Panc1 (cell line): ENCODE measurements around the gene SLC9C1. TPM values are rescaled to one million over a fixed set of nuclear protein-coding genes. Genes with fewer than 3 reads are reported as not detected.

Experiments
- ATAC-seq: fragments of 200-7000 bp; cut with Tn5 transposase; 2 replicates; pipeline ENCODE4 v1.9.1; 2020; ENCODE audit warnings: mild to moderate bottlenecking, moderate library complexity
- BruUV-seq: library from RNA; stranded (reverse); fragments of 400-500 nt; replicated peaks from 2 replicates; lab custom pipeline; 2021; lab: Mats Ljungman, UMichigan
- CTCF ChIA-PET: fragments of 300-600 bp; sonication (Branson Sonifier 250); formaldehyde crosslinking; loops from one replicate; lab custom pipeline; 2022; ENCODE audit warnings: antibody characterized with exemption; lab: Charles Lee
- POLR2A ChIA-PET: fragments of 300-600 bp; sonication (Branson Sonifier 250); formaldehyde crosslinking; loops from one replicate; lab custom pipeline; 2022; ENCODE audit warnings: antibody characterized with exemption; lab: Charles Lee
- DNase-seq: peaks from one replicate; pipeline ENCODE4 v3.0.0-alpha.2; 2010; ENCODE audit warnings: low read depth, low spot score
- H3K27ac ChIP-seq: 2 replicates; pipeline ENCODE4 v1.5.1; 2011; ENCODE audit warnings: mild to moderate bottlenecking, low read length, inconsistent platforms
- H3K27me3 ChIP-seq: fragments of 200-500 bp; sonication (Bioruptor generic); 2 replicates; pipeline ENCODE4 v1.6.0; 2014; ENCODE audit warnings: low read length, inconsistent platforms; ENCODE audit not compliant: control insufficient read depth, insufficient read depth
- H3K36me3 ChIP-seq: fragments of 200-500 bp; sonication (Bioruptor generic); 2 replicates; pipeline ENCODE4 v1.5.1; 2014; ENCODE audit warnings: inconsistent platforms, mild to moderate bottlenecking, low read length, moderate library complexity; ENCODE audit not compliant: control insufficient read depth, insufficient read depth
- H3K4me1 ChIP-seq: 2 replicates; pipeline ENCODE4 v1.5.1; 2011; ENCODE audit warnings: inconsistent platforms, mild to moderate bottlenecking, low read length, moderate library complexity; ENCODE audit not compliant: control insufficient read depth, insufficient read depth
- H3K4me3 ChIP-seq, 2 experiments: 2 replicates each; pipeline ENCODE4 v1.5.1; 2011 to 2012; ENCODE audit warnings: low read depth in 2 of 2, low read length in 2 of 2, mild to moderate bottlenecking in 2 of 2, inconsistent platforms in 1 of 2, moderate library complexity in 1 of 2
- H3K9me3 ChIP-seq: fragments of 200-500 bp; sonication (Bioruptor generic); 2 replicates; pipeline ENCODE4 v1.5.1; 2014; ENCODE audit warnings: low read depth, mild to moderate bottlenecking, inconsistent platforms, low read length, moderate library complexity; ENCODE audit not compliant: control insufficient read depth, insufficient read depth
- POLR2AphosphoS5 ChIP-seq: IDR thresholded peaks from 2 replicates; pipeline ENCODE4 v1.6.1; 2012; ENCODE audit warnings: mild to moderate bottlenecking, low read depth, low read length, moderate library complexity
- SIN3A ChIP-seq: IDR thresholded peaks from 2 replicates; pipeline ENCODE4 v1.6.1; 2012; ENCODE audit warnings: low read depth, mild to moderate bottlenecking, low read length, moderate library complexity, borderline replicate concordance; ENCODE audit not compliant: insufficient read depth
- TCF7L2 ChIP-seq: IDR thresholded peaks from 2 replicates; pipeline ENCODE4 v1.6.1; 2011; ENCODE audit warnings: mild to moderate bottlenecking, low read depth, low read length, inconsistent platforms
- in situ Hi-C: cut with HindIII; loops from 2 replicates; pipeline ENCODE4 v1.10.0; 2016; ENCODE audit warnings: low sequenced_read_pairs, low pct_unique_long_range_greater_than_20kb
- intact Hi-C: fragments of 100-400 bp; cut with micrococcal nuclease; formaldehyde crosslinking; loops from one replicate; pipeline ENCODE4 v1.10.0; 2022; ENCODE audit not compliant: unreplicated experiment
- total RNA-seq: library from RNA; stranded (reverse); gene quantifications from one replicate; pipeline ENCODE4 v1.2.1, GENCODE V29; 2021; ENCODE audit not compliant: unreplicated experiment
- TF ChIP-seq, protein P1 (sequence below), 2 experiments: IDR thresholded peaks; 2 replicates each; pipeline ENCODE4 v1.6.1; 2011 to 2012; ENCODE audit warnings: low read depth in 2 of 2, control low read depth in 1 of 2, low read length in 1 of 2, mild to moderate bottlenecking in 1 of 2, moderate library complexity in 1 of 2; ENCODE audit not compliant: insufficient read depth in 1 of 2
- TF ChIP-seq, protein P2 (sequence below): fragments of 450-650 bp; IDR thresholded peaks from 2 replicates; pipeline ENCODE4 v1.5.1; 2017; ENCODE audit warnings: mild to moderate bottlenecking

SLC9C1 gene
- total RNA-seq, 1 experiment from 2014 or later, result not detected

DNA sequence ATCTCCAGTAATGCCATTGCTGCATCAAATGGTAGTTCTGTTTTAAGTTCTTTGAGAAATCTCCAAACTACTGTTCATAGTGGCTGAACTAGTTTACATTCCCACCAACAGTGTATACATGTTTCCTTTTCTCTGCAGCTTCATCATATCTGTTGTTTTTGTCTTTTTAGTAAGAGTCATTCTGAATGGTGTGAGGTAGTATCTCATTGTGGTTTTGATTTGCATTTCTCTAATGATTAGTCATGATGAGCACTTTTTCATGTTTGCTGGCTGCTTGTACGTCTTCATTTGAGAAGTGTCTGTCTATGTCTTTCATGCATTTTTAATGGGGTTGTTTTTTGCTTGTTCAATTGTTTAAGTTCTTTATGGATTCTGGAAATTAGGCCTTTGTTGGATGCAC, 150.8 kb downstream of the SLC9C1 start:
- POLR2A ChIA-PET, result no interaction called here
- intact Hi-C loops, result no loop called here
- no peak overlapping the region for H3K4me3 ChIP-seq
- H3K27ac ChIP-seq, result no peak overlapping the region
- ATAC-seq (no peak), DNase-seq (no peak)
- CTCF ChIA-PET, result no interaction called here
- BruUV-seq, result no TSS peak
- H3K36me3 ChIP-seq, result no peaks in the 10 kb centered on the region
- TF ChIP-seq TCF7L2, result no peak
- TF ChIP-seq, protein P1, sequence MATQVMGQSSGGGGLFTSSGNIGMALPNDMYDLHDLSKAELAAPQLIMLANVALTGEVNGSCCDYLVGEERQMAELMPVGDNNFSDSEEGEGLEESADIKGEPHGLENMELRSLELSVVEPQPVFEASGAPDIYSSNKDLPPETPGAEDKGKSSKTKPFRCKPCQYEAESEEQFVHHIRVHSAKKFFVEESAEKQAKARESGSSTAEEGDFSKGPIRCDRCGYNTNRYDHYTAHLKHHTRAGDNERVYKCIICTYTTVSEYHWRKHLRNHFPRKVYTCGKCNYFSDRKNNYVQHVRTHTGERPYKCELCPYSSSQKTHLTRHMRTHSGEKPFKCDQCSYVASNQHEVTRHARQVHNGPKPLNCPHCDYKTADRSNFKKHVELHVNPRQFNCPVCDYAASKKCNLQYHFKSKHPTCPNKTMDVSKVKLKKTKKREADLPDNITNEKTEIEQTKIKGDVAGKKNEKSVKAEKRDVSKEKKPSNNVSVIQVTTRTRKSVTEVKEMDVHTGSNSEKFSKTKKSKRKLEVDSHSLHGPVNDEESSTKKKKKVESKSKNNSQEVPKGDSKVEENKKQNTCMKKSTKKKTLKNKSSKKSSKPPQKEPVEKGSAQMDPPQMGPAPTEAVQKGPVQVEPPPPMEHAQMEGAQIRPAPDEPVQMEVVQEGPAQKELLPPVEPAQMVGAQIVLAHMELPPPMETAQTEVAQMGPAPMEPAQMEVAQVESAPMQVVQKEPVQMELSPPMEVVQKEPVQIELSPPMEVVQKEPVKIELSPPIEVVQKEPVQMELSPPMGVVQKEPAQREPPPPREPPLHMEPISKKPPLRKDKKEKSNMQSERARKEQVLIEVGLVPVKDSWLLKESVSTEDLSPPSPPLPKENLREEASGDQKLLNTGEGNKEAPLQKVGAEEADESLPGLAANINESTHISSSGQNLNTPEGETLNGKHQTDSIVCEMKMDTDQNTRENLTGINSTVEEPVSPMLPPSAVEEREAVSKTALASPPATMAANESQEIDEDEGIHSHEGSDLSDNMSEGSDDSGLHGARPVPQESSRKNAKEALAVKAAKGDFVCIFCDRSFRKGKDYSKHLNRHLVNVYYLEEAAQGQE (IDR thresholded peaks at IDR 0.05; ENCODE audit: insufficient read depth in 1 of 2, low read depth in 2 of 2, low read length in 1 of 2), result no peak
- no peak for TF ChIP-seq SIN3A
- TF ChIP-seq, protein P2, sequence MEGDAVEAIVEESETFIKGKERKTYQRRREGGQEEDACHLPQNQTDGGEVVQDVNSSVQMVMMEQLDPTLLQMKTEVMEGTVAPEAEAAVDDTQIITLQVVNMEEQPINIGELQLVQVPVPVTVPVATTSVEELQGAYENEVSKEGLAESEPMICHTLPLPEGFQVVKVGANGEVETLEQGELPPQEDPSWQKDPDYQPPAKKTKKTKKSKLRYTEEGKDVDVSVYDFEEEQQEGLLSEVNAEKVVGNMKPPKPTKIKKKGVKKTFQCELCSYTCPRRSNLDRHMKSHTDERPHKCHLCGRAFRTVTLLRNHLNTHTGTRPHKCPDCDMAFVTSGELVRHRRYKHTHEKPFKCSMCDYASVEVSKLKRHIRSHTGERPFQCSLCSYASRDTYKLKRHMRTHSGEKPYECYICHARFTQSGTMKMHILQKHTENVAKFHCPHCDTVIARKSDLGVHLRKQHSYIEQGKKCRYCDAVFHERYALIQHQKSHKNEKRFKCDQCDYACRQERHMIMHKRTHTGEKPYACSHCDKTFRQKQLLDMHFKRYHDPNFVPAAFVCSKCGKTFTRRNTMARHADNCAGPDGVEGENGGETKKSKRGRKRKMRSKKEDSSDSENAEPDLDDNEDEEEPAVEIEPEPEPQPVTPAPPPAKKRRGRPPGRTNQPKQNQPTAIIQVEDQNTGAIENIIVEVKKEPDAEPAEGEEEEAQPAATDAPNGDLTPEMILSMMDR, result no peak
- peaks cover 5% of the 10 kb centered on the region; the same call in 1 of the 2 replicates for H3K27me3 ChIP-seq
- H3K4me1 ChIP-seq, result no peaks in the 10 kb centered on the region
- no peaks in the 10 kb centered on the region for H3K9me3 ChIP-seq
- in situ Hi-C loops, result no loop called here

DNA sequence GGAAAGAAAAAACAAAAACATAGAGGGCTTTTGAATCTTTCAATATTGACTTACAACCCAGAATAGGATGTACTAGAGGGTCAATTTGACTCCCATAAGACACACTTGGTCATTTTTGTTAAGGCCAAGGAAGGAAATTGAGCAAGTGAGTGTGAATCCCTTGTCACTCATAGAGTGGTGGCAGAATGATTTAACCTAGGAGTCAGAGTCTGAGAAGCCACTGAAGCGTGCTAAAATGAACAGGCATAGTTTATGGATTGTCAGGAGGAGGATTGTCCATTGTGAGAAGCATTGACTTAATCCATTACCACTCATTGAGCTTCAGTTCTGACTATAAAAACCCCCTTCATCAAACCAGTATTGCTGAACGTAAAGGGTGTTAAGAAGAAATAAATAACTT, 152.7 kb downstream of the SLC9C1 start:
- no peaks in the 10 kb centered on the region for H3K9me3 ChIP-seq
- BruUV-seq, result no TSS peak
- no peaks in the 10 kb centered on the region for H3K4me1 ChIP-seq
- POLR2A ChIA-PET, result no interaction called here
- H3K27ac ChIP-seq, result no peak overlapping the region
- ATAC-seq (no peak), DNase-seq (no peak)
- CTCF ChIA-PET, result no interaction called here
- TF ChIP-seq TCF7L2 (no peak), POLR2AphosphoS5 (no peak), SIN3A (no peak)
- TF ChIP-seq, protein P2, result no peak
- TF ChIP-seq, protein P1 (IDR thresholded peaks at IDR 0.05; ENCODE audit: insufficient read depth in 1 of 2, low read depth in 2 of 2, low read length in 1 of 2), result no peak
- peaks cover 7% of the 10 kb centered on the region; the same call in 1 of the 2 replicates for H3K27me3 ChIP-seq
- H3K36me3 ChIP-seq, result no peaks in the 10 kb centered on the region
- intact Hi-C loops, result no loop called here
- in situ Hi-C loops, result no loop called here
- no peak overlapping the region for H3K4me3 ChIP-seq
